Skeletal muscle cell (primary cell): Measurements from ENCODE around the gene NOL12.
"Not testable (repeated sequence)": the region's sequence is repeated elsewhere in the genome, so short reads cannot be mapped to it uniquely, and the experiment has no call there.

ENCODE experiments used
- DNase-seq: peaks from one replicate; pipeline ENCODE4 v3.0.0-alpha.2; 2010; ENCODE audit warnings: low read depth
- H3K4me3 ChIP-seq: 2 replicates; pipeline ENCODE4 v1.5.1; 2011; ENCODE audit warnings: low read depth, mild to moderate bottlenecking, control low read depth, low read length, moderate library complexity

Gene NOL12

DNA sequence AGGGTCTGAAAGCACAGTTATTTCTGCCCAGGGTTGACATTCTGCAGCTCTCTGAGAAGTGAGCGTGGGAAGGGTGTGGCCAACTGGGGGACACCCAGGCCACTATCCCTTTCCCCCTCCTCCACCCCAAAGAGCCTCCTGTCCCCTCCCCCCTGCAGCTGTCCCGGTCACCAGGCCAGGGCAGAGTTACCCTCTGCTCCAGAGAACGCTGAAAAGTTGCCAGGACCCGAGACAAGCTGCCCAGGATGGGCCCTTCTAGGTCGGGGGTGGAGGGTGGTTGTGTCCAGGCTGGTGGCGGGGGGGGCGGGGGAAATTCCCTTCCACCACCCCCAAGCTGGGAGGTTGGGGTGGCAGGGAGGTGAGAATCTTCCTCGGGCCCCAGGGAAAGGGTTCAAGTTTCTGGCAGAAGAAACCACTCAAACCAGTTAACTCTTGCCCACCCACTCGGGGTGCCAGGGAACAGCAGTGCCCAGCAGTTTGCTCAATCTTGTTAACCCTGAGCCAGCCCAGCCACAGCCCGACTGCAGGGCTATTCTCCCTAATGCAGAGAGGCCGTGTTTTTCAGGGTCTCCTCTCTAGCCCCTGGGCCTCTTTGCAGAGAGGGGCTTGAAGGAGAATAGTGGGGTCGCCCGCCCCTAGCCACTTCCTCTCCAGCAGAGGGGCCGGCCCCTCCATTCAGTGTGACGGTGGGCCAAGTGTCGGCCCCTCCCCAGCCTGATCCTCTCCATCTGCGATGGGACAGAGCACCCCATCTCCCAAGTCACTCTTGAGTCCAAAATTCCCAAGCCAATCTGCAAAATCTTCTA, 10.0 kb upstream of the NOL12 start:
- no peak for DNase-seq
- H3K4me3 ChIP-seq: peak overlapping the region; percentile 93

DNA sequence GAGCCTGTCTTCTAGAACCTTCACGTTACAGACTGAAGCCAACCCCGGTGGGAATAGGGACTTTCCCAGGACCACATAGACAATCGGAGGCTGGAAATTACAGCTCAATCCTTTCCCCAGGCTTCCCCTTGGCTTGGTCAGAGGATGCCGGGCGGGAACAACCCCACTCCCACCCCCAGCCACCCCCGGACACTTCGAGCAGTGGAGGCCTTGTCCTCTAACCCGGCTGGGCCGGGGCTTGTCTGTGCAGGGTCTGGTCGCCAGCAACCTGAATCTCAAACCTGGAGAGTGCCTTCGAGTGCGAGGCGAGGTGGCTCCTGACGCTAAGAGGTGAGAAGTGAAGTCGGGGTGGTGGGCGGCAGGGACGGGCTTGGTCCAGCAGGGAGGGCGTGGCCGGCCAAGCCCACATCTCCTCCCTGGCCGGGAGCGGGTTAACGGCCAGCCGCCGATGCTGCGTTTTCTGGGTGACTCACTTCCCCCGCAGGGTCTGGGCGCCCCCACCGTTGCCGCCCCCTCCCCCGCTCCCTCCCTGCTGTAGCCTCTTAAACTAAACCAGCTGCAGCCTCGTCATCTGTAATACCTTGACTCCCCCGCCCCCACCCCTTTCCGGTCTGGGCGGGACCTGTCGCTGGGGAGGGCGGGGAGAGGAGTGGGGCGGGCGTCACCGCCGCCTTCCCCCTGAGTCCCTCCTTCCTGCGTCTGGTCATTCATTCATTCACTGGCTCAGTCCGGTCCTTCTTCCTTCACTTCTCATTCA, 9.2 kb upstream of the NOL12 start:
- DNase-seq: peak; percentile 92
- H3K4me3 ChIP-seq: peak overlapping the region; percentile 93

DNA sequence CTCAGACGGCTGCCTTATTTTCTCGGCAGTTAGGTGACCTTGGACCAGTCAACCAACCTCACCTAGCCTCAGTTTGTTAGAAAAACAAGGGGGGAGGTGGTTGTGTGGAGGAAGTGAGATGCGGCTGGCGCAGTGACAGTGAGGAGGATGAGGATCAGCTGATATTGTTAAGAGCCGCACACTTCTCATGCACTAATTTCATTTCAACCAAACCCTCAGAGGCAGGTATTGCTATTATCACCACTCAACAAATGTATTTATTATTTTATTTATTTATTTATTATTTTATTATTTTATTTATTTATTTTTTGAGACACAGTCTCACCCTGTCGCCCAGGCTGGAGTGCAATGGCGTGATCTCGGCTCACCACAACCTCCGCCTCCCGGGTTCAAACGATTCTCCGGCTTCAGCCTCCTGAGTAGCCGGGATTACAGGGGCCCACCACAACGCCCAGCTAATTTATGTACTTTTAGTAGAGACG, 8.6 kb upstream of the NOL12 start:
- no peak for DNase-seq
- peak overlapping the region; percentile 93 for H3K4me3 ChIP-seq

DNA sequence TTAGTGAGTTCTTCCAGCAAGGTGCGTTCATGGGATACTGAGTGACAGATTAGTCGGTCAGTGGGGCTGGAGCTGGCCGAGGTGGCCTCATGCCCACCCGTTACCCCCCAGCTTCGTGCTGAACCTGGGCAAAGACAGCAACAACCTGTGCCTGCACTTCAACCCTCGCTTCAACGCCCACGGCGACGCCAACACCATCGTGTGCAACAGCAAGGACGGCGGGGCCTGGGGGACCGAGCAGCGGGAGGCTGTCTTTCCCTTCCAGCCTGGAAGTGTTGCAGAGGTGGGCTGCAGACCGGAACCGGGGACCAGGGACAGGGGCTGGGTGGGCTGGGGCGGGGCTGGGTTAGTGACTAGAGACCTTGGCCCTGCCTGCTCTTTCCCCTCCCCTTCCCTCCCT, 7.8 kb upstream of the NOL12 start:
- peak overlapping the region; percentile 93 for H3K4me3 ChIP-seq
- no peak for DNase-seq

DNA sequence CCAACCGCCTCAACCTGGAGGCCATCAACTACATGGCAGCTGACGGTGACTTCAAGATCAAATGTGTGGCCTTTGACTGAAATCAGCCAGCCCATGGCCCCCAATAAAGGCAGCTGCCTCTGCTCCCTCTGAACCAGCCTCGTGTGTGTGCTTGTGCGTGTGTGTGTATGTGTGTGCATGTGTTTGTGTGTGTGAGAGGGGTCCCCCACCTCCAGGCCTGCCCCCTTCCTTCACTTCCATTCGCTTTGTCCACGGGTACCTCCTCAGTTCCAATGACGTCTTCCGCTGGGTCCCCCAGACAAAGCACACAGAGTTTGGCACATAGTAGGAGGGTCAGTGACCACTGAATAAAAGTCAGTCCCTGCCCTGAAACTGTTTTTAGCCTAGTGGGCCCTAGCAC, 6.5 kb upstream of the NOL12 start:
- no peak for DNase-seq
- H3K4me3 ChIP-seq: no peak overlapping the region

DNA sequence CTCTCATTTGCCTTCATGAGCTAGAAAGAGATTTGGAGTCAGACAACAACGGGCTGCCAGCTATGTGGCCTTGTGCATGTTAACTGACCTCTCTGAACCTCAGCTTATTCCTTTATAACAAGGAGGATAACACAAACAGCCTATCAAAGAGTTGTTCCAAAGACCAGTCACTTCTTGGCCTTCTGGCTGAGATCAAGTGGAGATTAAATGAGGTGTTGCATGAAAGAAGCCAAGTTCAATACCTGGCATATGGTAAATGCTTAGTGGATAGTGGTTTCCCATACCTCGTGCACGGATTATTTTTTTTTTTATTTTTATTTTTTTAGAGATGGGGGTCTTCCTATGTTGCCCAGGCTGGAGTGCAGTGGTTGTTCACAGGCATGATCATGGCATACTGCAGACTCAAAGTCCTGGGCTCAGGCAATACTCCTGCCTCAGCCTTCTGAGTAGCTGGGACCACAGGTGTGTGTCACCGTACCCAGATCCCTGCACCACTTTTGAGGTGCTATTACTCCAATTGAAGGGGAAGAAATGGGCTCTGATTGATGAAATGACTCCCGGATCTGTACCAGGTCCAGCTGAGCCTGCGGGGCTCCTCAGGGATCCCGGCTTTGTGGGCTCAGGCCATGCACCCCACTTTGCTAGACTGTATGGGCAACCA, 5.8 kb upstream of the NOL12 start:
- DNase-seq: no peak
- no peak overlapping the region for H3K4me3 ChIP-seq

DNA sequence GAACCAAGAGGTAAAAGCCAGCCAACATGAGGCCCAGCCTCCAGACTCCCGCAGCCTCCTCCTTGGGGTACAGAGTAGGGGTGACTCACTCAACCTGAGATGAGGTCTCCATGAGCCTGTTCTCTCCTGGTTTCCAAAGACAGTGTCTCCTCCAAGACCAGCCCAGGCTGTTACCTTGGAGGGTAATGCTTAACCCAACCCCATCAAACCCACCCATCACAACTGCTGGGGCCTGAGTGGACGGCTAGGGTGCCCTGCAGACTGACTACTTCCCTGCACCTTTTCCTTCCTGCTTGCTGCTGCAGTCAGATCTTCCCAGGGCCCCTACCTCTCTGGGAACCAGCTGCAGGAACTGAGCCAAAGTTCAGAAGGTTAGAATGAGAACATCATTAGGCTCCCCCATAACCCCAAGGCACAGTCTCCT, 5.1 kb upstream of the NOL12 start:
- no peak overlapping the region for H3K4me3 ChIP-seq
- DNase-seq: no peak

DNA sequence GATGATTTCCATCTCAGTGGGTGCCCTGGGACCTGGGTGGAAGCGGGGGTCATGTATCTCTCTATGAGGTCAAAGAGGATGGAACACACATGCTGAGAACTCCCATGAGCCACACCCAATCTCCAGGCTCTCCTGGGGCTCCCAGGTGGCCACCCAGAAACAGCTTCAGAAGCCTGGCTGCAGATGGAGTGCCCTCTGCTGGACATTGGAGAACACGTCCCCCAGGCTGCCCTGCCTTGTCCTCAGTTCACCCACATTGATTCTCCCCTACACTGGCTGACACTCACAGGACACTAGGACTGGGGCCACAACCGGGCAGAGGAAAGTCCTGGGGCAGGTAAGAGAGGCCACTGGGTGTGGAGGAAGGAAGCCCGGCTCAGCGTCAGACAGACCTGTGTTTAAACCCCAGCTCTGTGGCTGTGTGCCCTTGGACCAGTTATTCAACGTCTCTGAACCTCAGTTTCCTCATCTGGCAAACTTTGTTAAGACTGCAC, 4.5 kb upstream of the NOL12 start:
- H3K4me3 ChIP-seq: no peak overlapping the region
- DNase-seq: peak; percentile 34

DNA sequence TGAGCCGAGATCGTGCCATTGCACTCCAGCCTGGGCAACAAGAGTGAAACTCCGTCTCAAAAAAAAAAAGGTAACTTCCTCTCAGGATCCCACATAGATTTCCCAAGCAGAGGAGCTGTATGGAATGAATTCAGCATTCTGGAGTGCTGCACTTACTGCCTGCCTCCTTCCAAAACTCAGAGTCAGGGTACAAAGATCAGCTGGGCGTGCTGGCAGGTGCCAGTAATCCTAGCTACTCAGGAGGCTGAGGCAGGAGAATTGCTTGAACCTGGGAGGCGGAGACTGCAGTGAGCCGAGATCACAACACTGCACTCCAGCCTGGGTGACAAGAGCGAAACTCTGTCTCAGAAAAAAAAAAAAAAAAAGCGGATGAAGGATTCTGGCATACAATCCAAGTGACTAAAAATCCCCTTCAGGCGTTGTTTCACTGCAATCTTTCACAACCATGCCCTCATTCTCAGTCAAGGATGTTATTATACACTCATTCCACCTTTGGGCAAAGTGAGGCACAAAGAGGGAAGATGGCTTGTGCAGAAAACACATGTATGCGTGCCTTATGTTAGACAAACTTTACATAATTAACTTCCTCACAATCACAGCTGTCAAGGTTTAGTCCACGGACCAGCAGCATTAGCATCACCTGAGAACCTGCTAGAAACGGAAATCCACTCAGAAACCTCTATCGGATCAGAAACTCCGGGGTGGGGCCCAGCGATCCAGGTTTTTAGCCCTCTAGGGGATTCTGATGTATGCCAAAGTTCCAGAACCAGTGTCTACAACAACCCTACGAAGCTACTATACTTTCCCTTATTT, 1.1 kb upstream of the NOL12 start:
- DNase-seq: no peak
- no peak overlapping the region for H3K4me3 ChIP-seq

DNA sequence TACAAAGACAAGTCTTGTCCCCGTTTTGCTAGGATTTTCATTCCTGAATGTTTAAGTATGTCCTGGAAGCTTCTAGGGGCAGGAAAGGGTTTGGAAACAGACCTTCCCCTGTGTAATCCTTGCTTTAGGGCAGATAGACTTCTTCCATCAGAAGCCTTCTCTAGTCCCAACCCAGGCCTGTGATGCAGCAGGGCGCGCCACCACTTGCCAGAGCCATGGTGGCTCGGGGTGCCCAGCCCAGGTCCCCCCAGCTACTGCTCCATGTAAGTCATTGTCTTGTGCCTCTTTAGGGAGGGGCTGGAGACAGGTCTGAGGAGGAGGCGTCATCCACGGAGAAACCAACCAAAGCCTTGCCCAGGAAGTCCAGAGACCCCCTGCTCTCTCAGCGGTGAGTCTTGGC, 4.3 kb downstream of the NOL12 start:
- no peak for DNase-seq
- H3K4me3 ChIP-seq: no peak overlapping the region

DNA sequence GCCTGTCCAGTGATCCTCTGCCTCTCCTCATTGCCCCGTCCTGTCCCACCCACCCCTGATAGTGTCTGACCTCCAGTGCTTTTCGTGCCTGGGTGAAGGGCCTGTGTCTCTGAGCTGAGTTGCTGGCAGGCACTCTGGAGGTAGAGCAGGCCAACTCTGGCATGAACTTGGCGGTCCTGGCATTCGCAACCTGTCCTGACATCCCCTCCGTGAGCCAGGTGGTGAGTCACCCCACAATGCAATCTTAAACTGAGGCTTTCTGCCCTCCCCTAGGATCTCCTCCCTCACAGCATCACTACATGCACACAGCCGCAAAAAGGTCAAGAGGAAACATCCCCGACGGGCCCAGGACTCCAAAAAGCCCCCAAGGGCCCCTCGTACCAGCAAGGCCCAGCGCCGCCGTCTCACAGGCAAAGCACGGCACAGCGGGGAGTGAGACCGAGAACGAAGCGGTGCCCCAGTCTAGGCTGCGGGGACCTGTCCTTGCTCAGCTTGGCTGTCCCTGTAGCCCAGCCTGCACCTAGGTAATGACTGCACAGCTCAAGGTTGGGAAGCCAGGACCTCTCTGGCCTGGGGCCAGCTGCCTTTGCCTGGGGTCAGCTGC, 4.9 kb downstream of the NOL12 start:
- H3K4me3 ChIP-seq: no peak overlapping the region
- DNase-seq: no peak

DNA sequence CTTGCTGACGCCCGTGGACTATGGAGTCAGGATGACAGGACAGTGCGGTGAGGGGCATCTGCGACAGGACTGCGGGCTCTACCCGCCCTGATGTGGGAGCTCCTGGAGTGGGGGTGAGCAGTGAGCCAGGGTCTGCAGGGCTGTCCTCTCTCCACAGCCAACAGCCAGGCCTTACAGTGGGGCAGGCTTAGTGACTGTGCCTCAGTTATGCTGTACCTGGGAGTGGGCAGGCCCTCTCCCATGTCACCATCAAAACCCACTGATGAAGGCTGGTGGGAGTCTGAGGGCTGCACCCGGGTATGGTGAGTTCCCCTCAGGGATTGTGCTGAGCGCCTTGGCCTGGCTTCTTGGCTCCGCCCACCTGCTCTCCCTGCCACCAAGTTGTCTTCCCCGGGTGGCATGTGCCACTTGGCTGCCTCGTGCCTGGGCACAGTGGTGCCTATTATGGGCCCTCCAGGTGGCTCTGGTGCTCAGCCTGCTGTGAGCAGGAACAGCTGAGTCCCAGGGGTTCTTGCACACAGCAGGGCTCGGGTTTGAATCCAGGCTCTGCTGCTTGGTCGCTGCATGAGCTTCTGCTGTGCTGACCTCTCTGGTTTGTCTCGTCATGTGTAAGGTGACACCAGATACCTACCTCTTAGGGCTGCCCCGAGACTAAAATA, 6.6 kb downstream of the NOL12 start:
- no peak overlapping the region for H3K4me3 ChIP-seq
- no peak for DNase-seq

DNA sequence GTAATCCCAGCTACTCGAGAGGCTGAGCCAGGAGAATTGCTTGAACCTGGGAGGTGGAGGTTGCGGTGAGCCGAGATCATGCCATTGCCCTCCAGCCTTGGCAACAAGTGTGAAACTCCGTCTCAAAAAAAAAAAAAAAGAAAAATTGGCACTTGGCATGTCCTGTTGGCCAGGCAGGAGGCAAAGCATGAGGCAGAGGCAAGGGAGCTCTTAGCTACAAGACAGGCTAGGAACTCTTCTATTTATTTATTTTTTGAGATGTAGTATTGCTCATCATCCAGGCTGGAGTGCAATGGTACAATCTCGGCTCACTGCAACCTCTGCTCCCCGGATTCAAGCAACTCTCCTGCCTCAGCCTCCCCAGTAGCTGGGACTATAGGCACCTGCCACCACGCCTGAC, 8.0 kb downstream of the NOL12 start:
- DNase-seq, H3K4me3 ChIP-seq: not testable (repeated sequence)

DNA sequence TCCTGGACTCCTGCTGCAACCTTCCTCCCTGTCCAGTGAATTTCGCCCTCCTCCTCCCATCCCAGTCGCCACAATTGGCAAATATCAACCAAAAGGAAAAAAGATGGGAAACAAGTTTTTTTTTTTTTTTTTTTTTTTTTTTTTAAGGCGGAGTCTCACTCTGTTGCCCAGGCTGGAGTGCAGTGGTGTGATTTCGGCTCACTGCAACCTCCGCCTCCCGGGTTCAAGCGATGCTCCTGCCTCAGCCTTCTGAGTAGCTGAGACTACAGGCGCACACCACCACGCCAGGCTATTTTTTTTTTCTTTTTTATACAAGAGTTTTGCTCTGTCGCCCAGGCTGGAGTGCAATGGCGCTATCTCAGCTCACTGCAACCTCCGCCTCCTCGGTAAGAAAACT, 10.1 kb downstream of the NOL12 start:
- DNase-seq: not testable (repeated sequence)
- H3K4me3 ChIP-seq: peak overlapping the region; percentile 51

DNA sequence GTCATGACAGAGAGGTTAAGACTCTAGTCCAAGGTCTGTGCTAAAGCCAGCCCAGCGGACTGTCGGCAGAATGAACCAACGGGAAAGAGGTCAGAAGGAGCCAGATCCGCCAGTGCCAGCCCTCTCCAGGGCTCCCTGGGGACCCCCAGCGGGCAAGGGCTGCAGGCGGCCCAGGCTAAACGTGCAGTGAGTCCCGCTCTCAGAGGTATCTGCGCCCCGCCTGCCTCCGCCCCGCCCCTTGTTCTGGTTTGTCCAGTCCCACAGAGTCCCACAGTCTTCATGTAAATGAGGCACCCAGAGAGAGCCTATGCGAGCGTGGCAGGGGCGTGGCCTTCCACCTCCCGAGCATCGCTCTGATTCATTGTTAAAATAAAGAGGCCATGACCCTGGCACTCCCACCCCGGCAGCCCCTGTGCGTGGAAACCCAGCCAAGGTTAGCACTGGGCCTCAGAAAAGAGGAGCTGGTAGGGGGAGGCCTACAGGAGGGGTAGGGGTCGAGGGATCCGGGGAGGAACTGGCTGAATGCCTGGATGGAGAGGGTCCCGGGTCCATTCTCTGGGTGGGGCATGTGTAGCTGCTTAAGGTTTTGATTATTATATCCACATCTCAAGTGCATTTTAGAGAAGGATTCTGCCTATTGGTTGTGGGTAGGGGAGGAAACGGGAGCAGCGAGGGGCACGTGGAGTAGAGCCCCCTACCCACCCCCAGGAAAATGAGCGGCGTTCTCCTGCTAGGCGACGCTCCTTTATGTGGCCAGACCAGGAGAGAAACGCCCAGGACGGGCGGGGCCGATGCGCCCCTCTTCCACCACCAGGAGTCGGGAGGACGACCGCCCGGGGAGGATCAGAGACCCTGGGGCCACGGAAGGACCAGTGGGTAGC, 10.8 kb downstream of the NOL12 start, which contains the start of gene TRIOBP:
TRIOBP (plus strand) TSS at position 392 of the 881 bp plus-strand sequence. CDS start 4,318 bp downstream, outside the sequence.
- DNase-seq: peak; percentile 88
- H3K4me3 ChIP-seq: peak within 1 kb of the TSS; percentile 51

DNA sequence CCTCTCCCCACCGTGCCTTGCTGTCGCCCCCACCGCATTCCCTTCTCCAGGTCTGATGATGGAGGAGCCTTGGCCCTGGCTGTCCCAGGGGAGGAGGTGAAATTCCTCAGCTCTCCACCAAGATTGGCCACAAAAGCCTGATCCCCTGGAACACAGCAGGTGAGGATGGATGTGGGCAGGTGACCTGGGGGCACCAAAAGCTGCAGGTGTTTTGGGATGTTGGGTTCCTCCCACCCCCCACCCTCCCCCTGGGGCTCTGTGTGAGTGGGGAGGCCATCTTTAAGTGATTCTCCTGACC, 11.3 kb downstream of the NOL12 start:
- H3K4me3 ChIP-seq: peak overlapping the region; percentile 51
- no peak for DNase-seq

DNA sequence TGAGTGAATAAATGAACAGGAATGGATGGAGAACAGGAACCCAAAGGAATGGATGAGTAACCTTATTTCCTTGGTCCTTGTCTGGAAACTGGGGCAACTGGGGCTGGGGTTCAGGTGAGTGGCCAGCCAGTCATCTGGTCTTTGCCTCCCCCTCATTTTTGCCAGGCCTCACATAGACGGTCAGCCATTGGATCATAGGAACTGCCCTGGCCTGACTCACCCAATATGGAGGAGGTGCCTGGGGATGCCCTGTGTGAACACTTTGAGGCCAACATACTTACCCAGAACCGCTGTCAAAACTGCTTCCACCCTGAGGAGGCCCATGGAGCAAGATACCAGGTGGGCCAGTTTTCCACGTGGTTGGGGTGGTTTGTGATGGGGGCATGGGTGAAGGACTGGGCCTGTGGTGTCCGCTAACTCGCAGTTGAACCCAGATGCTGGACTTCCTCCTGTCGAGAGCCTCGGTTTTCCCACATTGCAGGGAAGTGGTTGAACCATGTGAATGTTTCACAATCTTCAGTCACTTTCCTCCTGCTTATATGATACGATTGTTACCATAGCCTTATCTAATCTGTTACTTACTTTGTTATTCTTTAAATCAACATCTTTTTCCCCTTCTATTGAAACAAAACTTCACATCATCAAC, 15.1 kb downstream of the NOL12 start:
- no peak overlapping the region for H3K4me3 ChIP-seq
- DNase-seq: no peak
